K562 (cell line): ENCODE measurements around the gene NPDC1. TPM values are rescaled to one million over a fixed set of nuclear protein-coding genes. Genes with fewer than 3 reads are reported as not detected.

ENCODE experiments used
- ARID4B ChIP-seq: sonication (generic); formaldehyde crosslinking; IDR thresholded peaks from 2 replicates; pipeline ENCODE4 v1.8.0; 2022; ENCODE audit warnings: mild to moderate bottlenecking, missing genetic modification reagents
- CBX5 ChIP-seq: IDR thresholded peaks from 2 replicates; pipeline ENCODE4 v1.6.1; 2014; ENCODE audit warnings: low read depth, borderline replicate concordance
- CTBP1 ChIP-seq: fragments of 450-650 bp; IDR thresholded peaks from 2 replicates; pipeline ENCODE4 v1.6.1; 2016; ENCODE audit warnings: borderline replicate concordance
- KLF16 ChIP-seq: IDR thresholded peaks from 2 replicates; pipeline ENCODE4 v1.6.1; 2016; ENCODE audit warnings: antibody characterized with exemption
- MECOM ChIP-seq: fragments of 250-450 bp; sonication (Bioruptor Pico); IDR thresholded peaks from 2 replicates; pipeline ENCODE4 v1.8.0; 2022; ENCODE audit warnings: inconsistent platforms
- NR3C1 ChIP-seq: sonication (generic); formaldehyde crosslinking; IDR thresholded peaks from 2 replicates; pipeline ENCODE4 v1.8.1; 2022; ENCODE audit warnings: missing genetic modification reagents
- ZBTB11 ChIP-seq, 3 experiments: fragments of 200-800 bp in 1 of 3; fragments of 250-450 bp in 1 of 3; fragments of 450-650 bp in 1 of 3; sonication (Bioruptor Pico) in 1 of 3; sonication (Bioruptor generic) in 1 of 3; formaldehyde crosslinking in 1 of 3; IDR thresholded peaks; 2 replicates each; pipeline versions ENCODE4 v1.6.1 to v1.8.0; 2016 to 2022; ENCODE audit warnings: mild to moderate bottlenecking in 2 of 3, missing genetic modification characterization in 2 of 3, missing compliant biosample characterization in 1 of 3, moderate library complexity in 1 of 3
- ZBTB7A ChIP-seq: IDR thresholded peaks from 2 replicates; pipeline ENCODE4 v1.6.1; 2011; ENCODE audit warnings: low read depth, mild to moderate bottlenecking, low read length, moderate library complexity, borderline replicate concordance; ENCODE audit not compliant: control insufficient read depth
- ZNF655 ChIP-seq: fragments of 250-450 bp; sonication (Bioruptor Pico); IDR thresholded peaks from 2 replicates; pipeline ENCODE4 v1.5.0; 2021
- polyA plus RNA-seq, 8 experiments: library from polyadenylated mRNA; depleted of rRNA in 4 of 8; stranded (reverse) in 5 of 8; unstranded in 3 of 8; fragments of >200 nt; fragmentation: Nextera tagmentation in 2 of 8; fragmentation: Illumina TruSeq in 1 of 8; extraction: Ambion mirVana in 2 of 8; extraction: Trizol in 1 of 8; gene quantifications; 2 replicates each; pipeline versions ENCODE4 v1.2.1 to v1.2.3, GENCODE V29; 2011 to 2014; ENCODE audit warnings: inconsistent platforms in 1 of 8, missing spikeins in 1 of 8
- total RNA-seq, 7 experiments: library from RNA; depleted of rRNA in 6 of 7; stranded (reverse); fragments of >200 nt in 6 of 7; fragmentation: Illumina TruSeq in 2 of 7; extraction: Trizol in 2 of 7; gene quantifications; 2 replicates each; pipeline versions ENCODE4 v1.2.1 to v1.2.3, GENCODE V29; 2011 to 2021; ENCODE audit warnings: low replicate concordance in 1 of 7
- TF ChIP-seq, protein P1 (sequence below), 2 experiments: fragments of 200-800 bp in 1 of 2; sonication (Bioruptor generic) in 1 of 2; sonication (generic) in 1 of 2; formaldehyde crosslinking in 1 of 2; IDR thresholded peaks in 1 of 2; conservative IDR thresholded peaks in 1 of 2; 2 replicates each; pipeline versions ENCODE4 v1.5.0 to v1.6.1; 2016 to 2020; ENCODE audit warnings: missing compliant biosample characterization in 1 of 2, missing genetic modification characterization in 1 of 2, missing genetic modification reagents in 1 of 2
- TF ChIP-seq, protein P2 (sequence below): conservative IDR thresholded peaks from 2 replicates; pipeline ENCODE4 v1.6.1; 2011; ENCODE audit warnings: low read depth, mild to moderate bottlenecking, low read length; ENCODE audit not compliant: control insufficient read depth
- TF ChIP-seq, protein P3 (sequence below): sonication (generic); formaldehyde crosslinking; IDR thresholded peaks from 2 replicates; pipeline ENCODE4 v1.9.0; 2022; ENCODE audit warnings: mild to moderate bottlenecking, missing genetic modification reagents

Gene NPDC1
- total and polyA plus RNA-seq, 9 of the 15 experiments (the other 6 are each of a cell fraction or from before 2014, with no cell fraction given), result 0.06 to 2.1 (median 0.53) TPM; not detected in 3

DNA sequence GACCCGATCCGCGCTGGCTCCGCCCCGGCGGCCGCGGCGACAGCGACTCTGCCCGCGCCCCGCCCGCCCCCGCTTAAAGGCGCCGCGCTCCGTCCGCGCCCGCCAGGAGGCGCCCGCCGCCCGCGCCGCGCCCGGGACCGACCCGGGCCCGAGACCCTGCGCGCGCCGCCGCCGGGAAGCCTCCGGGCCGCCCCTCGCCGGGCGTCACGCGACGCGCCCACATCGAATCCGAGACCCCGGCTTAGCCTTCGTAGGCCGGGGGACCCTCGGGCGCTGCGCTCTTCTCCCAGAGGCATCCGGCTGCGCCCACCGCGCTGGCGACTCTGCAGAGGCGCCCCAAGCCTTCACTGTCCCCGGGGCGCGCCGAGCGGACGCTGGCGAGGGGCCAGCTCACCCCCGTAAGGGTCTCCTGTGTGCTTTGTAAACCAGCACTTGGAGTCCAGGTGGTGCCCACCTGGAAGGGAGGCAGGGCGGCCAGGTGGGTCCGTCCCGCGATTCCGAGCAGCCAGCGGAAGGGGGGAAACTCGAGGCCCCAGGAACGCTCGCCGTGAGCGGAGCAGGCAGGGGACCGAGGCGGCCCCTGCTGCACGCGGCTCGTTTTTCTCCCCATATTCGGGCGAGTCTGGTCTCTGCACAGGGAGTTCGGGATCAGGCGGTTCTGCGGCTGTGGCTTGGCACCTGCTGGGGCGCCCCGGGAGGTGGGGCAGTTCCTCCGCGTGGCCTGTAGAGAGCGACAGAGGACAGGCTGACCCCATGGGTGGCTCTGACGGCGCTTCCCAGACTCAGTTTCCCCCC, 17.5 kb downstream of the NPDC1 start (continued):
- TF ChIP-seq ZBTB11 (CRISPR knock-in tag; IDR thresholded peaks at IDR 0.05) (peak in 1 of 3 experiments; percentile 55; a peak in 1 of 6 replicates), KLF16 (no peak), NR3C1 (CRISPR knock-in tag) (no peak), CTBP1 (peak; percentile 61; the same call in 1 of the 2 replicates), ARID4B (CRISPR knock-in tag) (peak; percentile 48; the same call in 1 of the 2 replicates), CBX5 (no peak), MECOM (CRISPR knock-in tag) (no peak), ZNF655 (CRISPR knock-in tag) (no peak), ZBTB7A (peak; percentile 70; the same call in 1 of the 2 replicates)
- TF ChIP-seq, protein P1, sequence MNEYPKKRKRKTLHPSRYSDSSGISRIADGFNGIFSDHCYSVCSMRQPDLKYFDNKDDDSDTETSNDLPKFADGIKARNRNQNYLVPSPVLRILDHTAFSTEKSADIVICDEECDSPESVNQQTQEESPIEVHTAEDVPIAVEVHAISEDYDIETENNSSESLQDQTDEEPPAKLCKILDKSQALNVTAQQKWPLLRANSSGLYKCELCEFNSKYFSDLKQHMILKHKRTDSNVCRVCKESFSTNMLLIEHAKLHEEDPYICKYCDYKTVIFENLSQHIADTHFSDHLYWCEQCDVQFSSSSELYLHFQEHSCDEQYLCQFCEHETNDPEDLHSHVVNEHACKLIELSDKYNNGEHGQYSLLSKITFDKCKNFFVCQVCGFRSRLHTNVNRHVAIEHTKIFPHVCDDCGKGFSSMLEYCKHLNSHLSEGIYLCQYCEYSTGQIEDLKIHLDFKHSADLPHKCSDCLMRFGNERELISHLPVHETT (CRISPR knock-in tag; conservative IDR thresholded peaks at IDR 0.05 in 1 of 2, IDR thresholded peaks at IDR 0.05 in 1 of 2), result peak; percentile 54 to 88; a peak in 2 of 4 replicates
- TF ChIP-seq, protein P2, sequence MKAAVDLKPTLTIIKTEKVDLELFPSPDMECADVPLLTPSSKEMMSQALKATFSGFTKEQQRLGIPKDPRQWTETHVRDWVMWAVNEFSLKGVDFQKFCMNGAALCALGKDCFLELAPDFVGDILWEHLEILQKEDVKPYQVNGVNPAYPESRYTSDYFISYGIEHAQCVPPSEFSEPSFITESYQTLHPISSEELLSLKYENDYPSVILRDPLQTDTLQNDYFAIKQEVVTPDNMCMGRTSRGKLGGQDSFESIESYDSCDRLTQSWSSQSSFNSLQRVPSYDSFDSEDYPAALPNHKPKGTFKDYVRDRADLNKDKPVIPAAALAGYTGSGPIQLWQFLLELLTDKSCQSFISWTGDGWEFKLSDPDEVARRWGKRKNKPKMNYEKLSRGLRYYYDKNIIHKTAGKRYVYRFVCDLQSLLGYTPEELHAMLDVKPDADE, result peak; percentile 16; the same call in 1 of the 2 replicates
- TF ChIP-seq, protein P3, sequence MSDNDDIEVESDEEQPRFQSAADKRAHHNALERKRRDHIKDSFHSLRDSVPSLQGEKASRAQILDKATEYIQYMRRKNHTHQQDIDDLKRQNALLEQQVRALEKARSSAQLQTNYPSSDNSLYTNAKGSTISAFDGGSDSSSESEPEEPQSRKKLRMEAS, result peak; percentile 77
